ENCODE results near the gene MYO15A. TPM values are rescaled to one million over a fixed set of nuclear protein-coding genes. Genes with fewer than 3 reads are reported as not detected.

MYO15A gene
- total RNA-seq, 2 experiments from 2014 or later: 0.23 to 0.35 TPM

- Mint-ChIP-seq H3K4me1 (peaks cover 4% of the 10 kb centered on the region), H3K9me3 (no peaks in the 10 kb centered on the region), H3K27me3 (no peaks in the 10 kb centered on the region), H3K27ac (no peak overlapping the region), H3K36me3 (ENCODE audit: low read depth) (no peaks in the 10 kb centered on the region), H3K4me3 (no peak overlapping the region)
- DNase-seq: no peak
- POLR2A ChIA-PET: interaction anchor here (1.1 kb wide), 1 partner anchor 15 kb away, joined by 3 read pairs; no protein-coding TSS in a partner anchor
- CTCF ChIA-PET: interaction anchor here (1.2 to 3.5 kb wide), 2 partner anchors 11 to 17 kb away, joined by 3 to 18 read pairs; no protein-coding TSS in a partner anchor
Measured at GRCh38 chr17:18143044-18143936, 34.7 kb downstream of the MYO15A start.

GRCh38 chr17:18144261-18144660 is 35.7 kb downstream of the MYO15A start:
- Mint-ChIP-seq H3K4me3 (no peak overlapping the region), H3K4me1 (peaks cover 4% of the 10 kb centered on the region), H3K27ac (no peak overlapping the region), H3K27me3 (no peaks in the 10 kb centered on the region), H3K9me3 (no peaks in the 10 kb centered on the region), H3K36me3 (ENCODE audit: low read depth) (no peaks in the 10 kb centered on the region)
- DNase-seq: no peak
- CTCF ChIA-PET: no interaction called here
- POLR2A ChIA-PET: interaction anchor here (1.1 kb wide), 1 partner anchor 14 kb away, joined by 3 read pairs; no protein-coding TSS in a partner anchor

- ChIA-PET POLR2A (no interaction called here), CTCF (no interaction called here)
- Mint-ChIP-seq H3K9me3 (no peaks in the 10 kb centered on the region), H3K27me3 (no peaks in the 10 kb centered on the region), H3K27ac (no peak overlapping the region), H3K36me3 (ENCODE audit: low read depth) (no peaks in the 10 kb centered on the region), H3K4me3 (no peak overlapping the region), H3K4me1 (peaks cover 4% of the 10 kb centered on the region)
- no peak for DNase-seq
Measured at GRCh38 chr17:18144855-18145254, 36.3 kb downstream of the MYO15A start.

GRCh38 chr17:18145811-18146210 is 37.3 kb downstream of the MYO15A start:
- Mint-ChIP-seq H3K36me3 (ENCODE audit: low read depth) (no peaks in the 10 kb centered on the region), H3K4me3 (no peak overlapping the region), H3K27ac (no peak overlapping the region), H3K4me1 (peaks cover 4% of the 10 kb centered on the region), H3K9me3 (no peaks in the 10 kb centered on the region), H3K27me3 (no peaks in the 10 kb centered on the region)
- DNase-seq: no peak
- CTCF ChIA-PET: interaction anchor here (0.7 to 1.4 kb wide), 3 partner anchors 11 to 64 kb away, joined by 3 to 4 read pairs (median 3); no protein-coding TSS in a partner anchor
- POLR2A ChIA-PET: no interaction called here

GRCh38 chr17:18146259-18146658 is 37.7 kb downstream of the MYO15A start:
- H3K27me3 Mint-ChIP-seq: no peaks in the 10 kb centered on the region
- peaks cover under 1% of the 10 kb centered on the region for H3K4me1 Mint-ChIP-seq
- ChIA-PET POLR2A (no interaction called here), CTCF (interaction anchor here (0.7 to 1.4 kb wide), 3 partner anchors 11 to 65 kb away, joined by 3 to 4 read pairs (median 3); no protein-coding TSS in a partner anchor)
- DNase-seq: no peak
- H3K36me3 Mint-ChIP-seq (ENCODE audit: low read depth): no peaks in the 10 kb centered on the region
- H3K27ac Mint-ChIP-seq: no peak overlapping the region
- no peak overlapping the region for H3K4me3 Mint-ChIP-seq
- no peaks in the 10 kb centered on the region for H3K9me3 Mint-ChIP-seq

- ChIA-PET CTCF (interaction anchor here (1.4 kb wide), 1 partner anchor 19 kb away, joined by 4 read pairs; no protein-coding TSS in a partner anchor), POLR2A (no interaction called here)
- H3K4me3 Mint-ChIP-seq: no peak overlapping the region
- DNase-seq: no peak
- H3K9me3 Mint-ChIP-seq: no peaks in the 10 kb centered on the region
- no peak overlapping the region for H3K27ac Mint-ChIP-seq
- no peaks in the 10 kb centered on the region for H3K27me3 Mint-ChIP-seq
- no peaks in the 10 kb centered on the region for H3K36me3 Mint-ChIP-seq (ENCODE audit: low read depth)
- no peaks in the 10 kb centered on the region for H3K4me1 Mint-ChIP-seq
Measured at GRCh38 chr17:18146980-18147379, 38.4 kb downstream of the MYO15A start.

- Mint-ChIP-seq H3K4me1 (peaks cover 3% of the 10 kb centered on the region), H3K27ac (no peak overlapping the region), H3K9me3 (no peaks in the 10 kb centered on the region), H3K27me3 (no peaks in the 10 kb centered on the region), H3K36me3 (ENCODE audit: low read depth) (no peaks in the 10 kb centered on the region), H3K4me3 (no peak overlapping the region)
- CTCF ChIA-PET: no interaction called here
- no peak for DNase-seq
- POLR2A ChIA-PET: no interaction called here
Measured at GRCh38 chr17:18148586-18148985, 40.0 kb downstream of the MYO15A start.

- Mint-ChIP-seq H3K27me3 (no peaks in the 10 kb centered on the region), H3K4me3 (no peak overlapping the region), H3K27ac (no peak overlapping the region), H3K9me3 (no peaks in the 10 kb centered on the region), H3K36me3 (ENCODE audit: low read depth) (no peaks in the 10 kb centered on the region), H3K4me1 (peaks cover 10% of the 10 kb centered on the region)
- ChIA-PET CTCF (interaction anchor here (1.3 kb wide), 1 partner anchor 32 kb away, joined by 5 read pairs; the partner anchor contains the start of gene ALKBH5), POLR2A (no interaction called here)
- DNase-seq: no peak
Measured at GRCh38 chr17:18151290-18151689, 42.7 kb downstream of the MYO15A start.

- no peak overlapping the region for H3K27ac Mint-ChIP-seq
- no peaks in the 10 kb centered on the region for H3K36me3 Mint-ChIP-seq (ENCODE audit: low read depth)
- CTCF ChIA-PET: interaction anchor here (3.3 kb wide), 1 partner anchor 14 kb away, joined by 18 read pairs; no protein-coding TSS in a partner anchor
- POLR2A ChIA-PET: no interaction called here
- no peaks in the 10 kb centered on the region for H3K27me3 Mint-ChIP-seq
- no peak for DNase-seq
- no peak overlapping the region for H3K4me3 Mint-ChIP-seq
- H3K9me3 Mint-ChIP-seq: no peaks in the 10 kb centered on the region
- H3K4me1 Mint-ChIP-seq: peaks cover 18% of the 10 kb centered on the region
Measured at GRCh38 chr17:18155179-18155578, 46.6 kb downstream of the MYO15A start.

- H3K27ac Mint-ChIP-seq: no peak overlapping the region
- no peaks in the 10 kb centered on the region for H3K9me3 Mint-ChIP-seq
- POLR2A ChIA-PET: no interaction called here
- peaks cover 18% of the 10 kb centered on the region for H3K4me1 Mint-ChIP-seq
- H3K4me3 Mint-ChIP-seq: no peak overlapping the region
- H3K36me3 Mint-ChIP-seq (ENCODE audit: low read depth): no peaks in the 10 kb centered on the region
- CTCF ChIA-PET: interaction anchor here (3.3 kb wide), 1 partner anchor 15 kb away, joined by 18 read pairs; no protein-coding TSS in a partner anchor
- H3K27me3 Mint-ChIP-seq: no peaks in the 10 kb centered on the region
- no peak for DNase-seq
Measured at GRCh38 chr17:18156171-18156975, 47.8 kb downstream of the MYO15A start.

- H3K27me3 Mint-ChIP-seq: no peaks in the 10 kb centered on the region
- no peak overlapping the region for H3K4me3 Mint-ChIP-seq
- no peak overlapping the region for H3K27ac Mint-ChIP-seq
- H3K9me3 Mint-ChIP-seq: no peaks in the 10 kb centered on the region
- DNase-seq: no peak
- H3K36me3 Mint-ChIP-seq (ENCODE audit: low read depth): no peaks in the 10 kb centered on the region
- peaks cover 18% of the 10 kb centered on the region for H3K4me1 Mint-ChIP-seq
- POLR2A ChIA-PET: no interaction called here
- CTCF ChIA-PET: no interaction called here
Measured at GRCh38 chr17:18156976-18157280, 48.4 kb downstream of the MYO15A start.

- CTCF ChIA-PET: interaction anchor here (1.1 kb wide), 1 partner anchor 36 kb away, joined by 3 read pairs; no protein-coding TSS in a partner anchor
- H3K36me3 Mint-ChIP-seq (ENCODE audit: low read depth): no peaks in the 10 kb centered on the region
- peak overlapping the region; percentile 83 for H3K27ac Mint-ChIP-seq
- no peaks in the 10 kb centered on the region for H3K9me3 Mint-ChIP-seq
- no peak overlapping the region for H3K4me3 Mint-ChIP-seq
- H3K27me3 Mint-ChIP-seq: no peaks in the 10 kb centered on the region
- POLR2A ChIA-PET: interaction anchor here (1.0 kb wide), 1 partner anchor 14 kb away, joined by 3 read pairs; no protein-coding TSS in a partner anchor
- DNase-seq: no peak
- peaks cover 18% of the 10 kb centered on the region for H3K4me1 Mint-ChIP-seq
Measured at GRCh38 chr17:18157354-18157985, 48.9 kb downstream of the MYO15A start.

All from activated CD4-positive, alpha-beta T cell treated with anti-CD3 and anti-CD28 coated beads, Interleukin-2, amount 10 ng/mL, durations not matched to agents 7 days and 5 days (primary cell).